Measurements from ENCODE around the gene GMDS.

GMDS gene

DNA sequence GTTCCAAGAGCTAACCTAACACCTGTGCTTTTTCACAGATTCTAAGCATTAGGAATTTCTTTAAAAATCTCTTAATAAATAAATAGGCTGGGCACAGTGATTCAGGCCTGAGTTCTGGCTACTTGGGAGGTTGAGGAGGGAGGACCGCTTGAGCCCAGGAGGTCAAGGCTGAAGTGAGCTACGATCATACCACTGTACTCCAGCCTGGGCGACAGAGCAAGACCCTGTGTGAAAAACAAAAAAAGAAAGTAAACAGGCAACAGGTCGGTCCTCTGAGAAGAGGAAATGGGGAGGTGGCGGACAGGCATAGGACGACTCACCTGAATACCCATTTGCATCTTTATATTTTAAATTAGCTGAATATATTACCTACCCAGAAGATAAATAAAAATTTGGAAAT, 26.5 kb downstream of the GMDS start:
- DNase-seq (ENCODE audit: low spot score), result no peak
- TF ChIP-seq, protein P1, sequence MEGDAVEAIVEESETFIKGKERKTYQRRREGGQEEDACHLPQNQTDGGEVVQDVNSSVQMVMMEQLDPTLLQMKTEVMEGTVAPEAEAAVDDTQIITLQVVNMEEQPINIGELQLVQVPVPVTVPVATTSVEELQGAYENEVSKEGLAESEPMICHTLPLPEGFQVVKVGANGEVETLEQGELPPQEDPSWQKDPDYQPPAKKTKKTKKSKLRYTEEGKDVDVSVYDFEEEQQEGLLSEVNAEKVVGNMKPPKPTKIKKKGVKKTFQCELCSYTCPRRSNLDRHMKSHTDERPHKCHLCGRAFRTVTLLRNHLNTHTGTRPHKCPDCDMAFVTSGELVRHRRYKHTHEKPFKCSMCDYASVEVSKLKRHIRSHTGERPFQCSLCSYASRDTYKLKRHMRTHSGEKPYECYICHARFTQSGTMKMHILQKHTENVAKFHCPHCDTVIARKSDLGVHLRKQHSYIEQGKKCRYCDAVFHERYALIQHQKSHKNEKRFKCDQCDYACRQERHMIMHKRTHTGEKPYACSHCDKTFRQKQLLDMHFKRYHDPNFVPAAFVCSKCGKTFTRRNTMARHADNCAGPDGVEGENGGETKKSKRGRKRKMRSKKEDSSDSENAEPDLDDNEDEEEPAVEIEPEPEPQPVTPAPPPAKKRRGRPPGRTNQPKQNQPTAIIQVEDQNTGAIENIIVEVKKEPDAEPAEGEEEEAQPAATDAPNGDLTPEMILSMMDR (IDR thresholded peaks at IDR 0.05; ENCODE audit: extremely low read depth, missing control alignments), result no peak

DNA sequence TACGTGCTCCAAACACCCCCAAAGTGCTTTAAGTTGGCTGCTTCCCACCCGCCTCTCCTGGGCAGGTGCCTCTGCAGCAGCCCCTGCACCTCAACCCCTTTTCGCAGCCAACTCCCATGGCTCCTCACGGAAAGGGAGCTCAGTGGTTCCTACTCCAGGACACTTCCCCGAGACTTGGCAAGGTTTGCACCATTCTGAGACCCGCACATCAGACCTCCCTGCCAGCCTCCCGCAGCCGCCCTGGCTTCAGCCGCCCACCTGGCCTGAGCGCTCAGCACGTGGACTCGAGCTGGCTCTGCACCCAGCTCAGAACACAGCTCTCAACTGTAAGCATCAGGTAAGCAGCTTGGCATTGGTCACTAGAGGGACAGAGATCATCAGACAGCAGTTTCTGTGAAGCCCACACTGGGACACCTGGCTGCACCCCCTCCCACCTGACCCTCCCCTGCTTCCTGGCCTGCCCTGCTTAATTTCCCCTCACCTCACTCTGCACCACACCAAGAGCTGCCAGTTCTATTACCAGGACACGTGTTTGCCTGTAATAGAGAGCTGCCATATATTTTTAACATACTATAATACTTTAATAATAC, 28.5 kb downstream of the GMDS start:
- no peak for DNase-seq (ENCODE audit: low spot score)
- TF ChIP-seq, protein P1 (IDR thresholded peaks at IDR 0.05; ENCODE audit: extremely low read depth, missing control alignments), result no peak

DNA sequence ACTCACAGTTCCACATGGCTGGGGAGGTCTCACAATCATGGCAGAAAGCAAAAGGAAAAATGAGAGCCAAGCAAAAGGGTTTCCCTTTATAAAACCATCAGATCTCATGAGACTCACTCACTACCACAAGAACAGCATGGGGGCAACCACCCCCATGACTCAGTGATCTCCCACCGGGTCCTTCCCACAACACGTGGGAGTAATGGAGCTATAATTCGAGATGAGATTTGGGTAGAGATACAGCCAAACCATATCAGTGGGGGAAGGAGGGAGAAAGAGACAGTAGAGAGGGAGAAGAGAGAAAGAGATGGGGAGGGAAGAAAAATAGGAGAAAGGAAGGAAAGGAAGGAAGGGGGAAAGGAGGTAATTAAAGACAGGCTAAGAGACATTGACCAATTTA, 30.1 kb downstream of the GMDS start:
- TF ChIP-seq, protein P1 (IDR thresholded peaks at IDR 0.05; ENCODE audit: extremely low read depth, missing control alignments), result no peak
- DNase-seq (ENCODE audit: low spot score), result no peak

DNA sequence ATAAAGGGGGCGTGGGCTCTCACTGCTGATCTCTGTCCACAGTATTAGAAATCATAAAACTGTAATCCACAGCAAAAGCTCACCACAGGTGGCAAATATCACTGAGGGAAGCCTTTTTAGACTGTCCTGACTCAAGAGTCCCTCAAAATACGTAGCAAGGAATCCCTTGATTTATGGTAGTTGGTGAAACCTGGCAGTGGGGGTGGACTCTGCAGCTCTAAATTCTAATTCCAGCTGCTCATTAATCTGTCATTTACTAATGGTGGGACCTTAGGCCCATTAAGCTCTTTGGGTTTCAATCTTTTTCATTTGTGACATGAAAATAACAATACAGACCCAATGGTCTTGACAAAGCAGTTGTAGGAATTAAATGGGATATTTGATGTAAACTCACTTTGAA, 32.3 kb downstream of the GMDS start:
- DNase-seq (ENCODE audit: low spot score), result no peak
- TF ChIP-seq, protein P1 (IDR thresholded peaks at IDR 0.05; ENCODE audit: extremely low read depth, missing control alignments), result no peak

DNA sequence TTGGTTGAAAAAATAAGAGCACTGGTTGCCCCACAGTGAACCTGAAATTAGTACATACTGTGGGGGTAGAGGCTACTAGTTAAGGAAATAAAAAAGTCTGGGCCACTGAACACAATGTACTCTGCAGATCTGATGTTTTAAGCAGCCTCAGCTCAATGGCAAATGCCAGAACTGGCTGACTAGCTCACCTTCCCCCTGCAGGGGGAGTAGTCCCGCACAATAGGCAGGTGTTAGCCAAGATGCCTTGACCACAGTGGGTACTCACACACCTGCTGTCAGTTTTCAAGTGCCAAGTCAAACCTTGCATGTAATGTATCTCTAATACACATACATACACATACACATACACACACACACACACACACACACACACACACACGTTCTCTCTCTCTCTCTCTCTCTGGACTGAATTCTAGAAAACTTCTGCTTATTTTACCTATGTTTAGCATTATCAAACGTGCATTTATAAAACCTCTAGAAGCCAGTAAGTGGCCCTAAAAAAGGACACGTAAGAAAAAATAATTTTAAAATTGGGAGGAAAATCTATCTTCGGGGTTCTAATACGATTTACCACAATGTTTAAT, 36.1 kb downstream of the GMDS start:
- TF ChIP-seq, protein P1 (IDR thresholded peaks at IDR 0.05; ENCODE audit: extremely low read depth, missing control alignments), result peak; percentile 74
- peak; percentile 65 for DNase-seq (ENCODE audit: low spot score)

DNA sequence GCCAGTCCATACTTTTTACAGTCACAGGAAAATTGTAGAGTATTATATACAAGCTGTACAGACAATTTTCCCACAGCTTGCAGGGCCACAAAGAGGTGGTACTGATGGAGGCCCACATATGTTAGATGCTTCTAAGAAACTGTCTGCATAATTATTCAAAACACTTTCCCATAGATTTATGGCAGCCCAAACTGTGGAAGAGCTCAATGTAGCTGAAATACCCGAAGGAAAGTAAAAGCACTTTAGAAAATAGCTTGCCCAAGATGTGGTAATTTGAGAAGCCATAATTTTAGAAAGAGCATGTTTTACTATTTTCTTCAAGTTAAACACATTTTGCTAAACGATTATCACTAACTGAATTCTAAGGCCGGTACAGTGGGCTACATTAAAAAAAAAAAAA, 36.9 kb downstream of the GMDS start:
- DNase-seq (ENCODE audit: low spot score), result no peak
- TF ChIP-seq, protein P1 (IDR thresholded peaks at IDR 0.05; ENCODE audit: extremely low read depth, missing control alignments), result no peak

DNA sequence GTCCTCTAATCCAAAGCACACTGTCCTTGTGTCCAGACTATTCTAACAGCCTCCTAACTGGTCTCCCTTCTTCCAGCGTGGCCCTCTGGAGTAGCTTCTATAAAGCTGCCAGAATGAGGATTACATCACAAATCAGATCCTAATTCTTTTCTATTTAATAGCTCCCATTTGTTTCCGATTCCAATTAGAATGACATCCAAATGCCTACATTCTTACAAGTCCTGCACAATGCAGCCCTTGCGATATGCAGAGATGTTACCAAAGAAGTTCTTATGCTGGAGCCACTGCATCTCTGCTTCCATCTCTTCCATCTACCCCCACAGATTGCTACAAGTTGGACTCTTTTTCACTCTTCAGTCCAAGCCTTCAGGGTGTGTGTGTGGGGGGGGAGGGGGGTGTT, 40.0 kb downstream of the GMDS start:
- no peak for DNase-seq (ENCODE audit: low spot score)

More for the DNA sequence above, 40.0 kb downstream of the GMDS start:
- TF ChIP-seq, protein P1 (IDR thresholded peaks at IDR 0.05; ENCODE audit: extremely low read depth, missing control alignments), result no peak

Data from GM20000 (cell line).